ENCODE data around the gene ABCD3. TPM values are rescaled to one million over a fixed set of nuclear protein-coding genes. Genes with fewer than 3 reads are reported as not detected.
A peak's percentile ranks its signal among the peaks of the same experiment; 100 is the strongest.
"Not testable (repeated sequence)": the region's sequence is repeated elsewhere in the genome, so short reads cannot be mapped to it uniquely, and the experiment has no call there.

The ABCD3 gene
- total RNA-seq, 1 experiment from 2014 or later, result 73.5 TPM

DNA sequence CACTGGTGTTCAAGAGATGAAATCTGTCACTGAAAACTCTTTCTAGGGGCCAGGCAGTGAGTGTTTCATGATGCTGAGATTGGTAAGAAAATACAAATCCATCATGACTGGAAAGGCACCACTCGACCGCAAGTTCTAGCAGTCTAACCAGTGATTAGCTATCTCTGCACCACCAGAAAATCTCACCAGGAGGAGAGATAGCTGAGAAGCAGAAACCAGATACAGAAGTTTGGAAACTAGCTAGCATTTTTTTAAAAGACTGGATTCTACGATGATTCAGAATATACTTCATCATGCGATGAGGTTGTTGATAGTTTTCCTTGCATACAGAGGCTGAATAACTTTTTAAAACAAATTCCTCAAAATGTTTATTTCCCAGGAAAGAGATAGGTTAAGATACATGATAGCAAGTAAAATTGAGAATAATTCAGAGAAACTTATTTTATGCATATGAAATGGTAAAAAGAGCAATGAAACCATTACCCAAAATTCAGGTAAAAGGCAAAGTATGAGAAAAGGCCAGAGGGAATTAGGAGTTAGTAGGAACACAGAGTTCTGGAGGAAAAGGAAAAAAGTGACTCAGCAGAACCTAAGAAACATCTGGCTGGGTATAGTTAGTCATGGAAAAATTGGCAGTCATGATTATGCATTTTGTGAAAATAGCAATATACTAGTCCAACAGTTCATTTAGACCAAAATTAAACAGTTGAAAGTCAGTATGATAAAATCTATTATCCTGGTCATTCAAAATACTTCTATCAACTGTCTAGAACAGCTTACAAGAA lies 126.7 kb downstream of the ABCD3 start:
- DNase-seq (ENCODE audit: low read depth), result peak; percentile 72

DNA sequence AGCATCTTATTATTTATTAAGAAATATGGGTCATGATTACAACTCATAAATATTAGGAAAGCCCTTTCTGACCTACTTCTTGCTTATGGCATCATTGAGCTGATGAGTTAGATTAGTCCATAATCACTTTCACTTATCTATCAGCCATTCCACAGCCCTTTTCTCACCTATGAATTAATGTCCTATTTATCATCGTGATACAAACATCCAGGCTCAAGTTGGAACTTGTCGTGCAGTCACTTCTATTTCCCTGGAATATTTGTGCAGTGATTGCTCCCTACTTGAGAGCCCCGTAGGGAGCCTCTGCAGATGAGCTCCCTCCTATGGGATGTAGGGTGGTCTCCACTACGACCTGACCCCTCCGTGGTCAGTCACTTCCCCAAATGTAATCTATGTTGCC lies 131.5 kb downstream of the ABCD3 start:
- no peak for DNase-seq (ENCODE audit: low read depth)

DNA sequence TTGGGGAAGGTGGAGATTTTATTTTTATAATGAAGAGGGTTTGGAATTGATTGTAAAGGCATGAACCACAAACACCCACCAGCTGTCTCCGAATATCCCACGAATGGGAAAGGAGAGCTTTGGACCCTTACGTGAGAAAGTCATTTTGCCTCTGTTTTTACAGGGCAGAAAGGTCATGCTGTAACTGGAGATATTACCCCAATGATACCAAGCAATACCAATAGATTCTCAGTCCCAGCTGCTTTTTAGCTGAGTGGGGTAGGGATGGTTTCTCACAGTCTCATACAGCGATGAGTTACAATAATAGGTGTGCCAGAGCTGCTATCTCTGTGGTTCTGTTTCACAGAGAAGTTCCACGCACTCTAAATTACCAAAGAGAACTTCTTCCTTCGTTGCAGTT lies 132.2 kb downstream of the ABCD3 start:
- no peak for DNase-seq (ENCODE audit: low read depth)

DNA sequence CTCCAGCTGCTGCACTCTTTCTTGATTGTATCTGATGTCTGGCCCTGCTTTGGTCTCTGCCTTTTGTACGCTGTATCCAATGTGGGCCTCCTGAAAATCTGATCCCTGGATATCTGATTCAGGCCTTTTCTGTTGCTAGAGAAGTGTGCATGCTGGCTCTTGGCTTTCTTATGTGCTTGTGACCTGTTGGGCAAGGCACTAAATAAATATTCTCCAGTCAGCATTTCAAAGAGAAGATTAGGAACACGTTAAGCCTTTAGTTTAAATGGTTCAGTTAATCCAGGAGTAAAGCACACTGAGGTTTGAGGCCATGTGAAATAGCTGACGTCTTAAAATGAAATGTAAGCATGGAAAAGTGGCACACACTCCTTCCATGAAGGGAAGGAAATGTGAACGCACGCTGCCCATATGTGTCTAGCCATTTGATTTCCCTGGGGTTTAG lies 132.6 kb downstream of the ABCD3 start:
- DNase-seq (ENCODE audit: low read depth), result no peak

DNA sequence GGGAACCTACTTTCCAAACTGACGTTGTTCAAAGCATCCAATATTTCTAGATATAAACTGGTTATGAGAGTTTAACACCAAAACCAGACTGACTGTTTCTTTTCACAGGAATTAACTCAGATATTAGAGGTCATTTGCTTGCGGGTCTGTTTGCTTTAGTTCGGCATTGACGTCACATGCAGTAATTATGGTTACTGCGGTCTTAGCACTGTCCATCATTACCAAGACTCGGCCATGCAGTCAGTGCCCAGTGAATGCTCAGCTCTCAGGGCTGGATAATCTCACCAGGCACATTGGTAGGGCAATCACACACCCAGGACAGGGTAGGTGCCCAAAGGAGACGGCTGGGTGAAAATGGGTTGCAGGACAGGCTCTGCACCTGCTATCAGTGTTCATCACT lies 133.3 kb downstream of the ABCD3 start:
- DNase-seq (ENCODE audit: low read depth), result no peak

DNA sequence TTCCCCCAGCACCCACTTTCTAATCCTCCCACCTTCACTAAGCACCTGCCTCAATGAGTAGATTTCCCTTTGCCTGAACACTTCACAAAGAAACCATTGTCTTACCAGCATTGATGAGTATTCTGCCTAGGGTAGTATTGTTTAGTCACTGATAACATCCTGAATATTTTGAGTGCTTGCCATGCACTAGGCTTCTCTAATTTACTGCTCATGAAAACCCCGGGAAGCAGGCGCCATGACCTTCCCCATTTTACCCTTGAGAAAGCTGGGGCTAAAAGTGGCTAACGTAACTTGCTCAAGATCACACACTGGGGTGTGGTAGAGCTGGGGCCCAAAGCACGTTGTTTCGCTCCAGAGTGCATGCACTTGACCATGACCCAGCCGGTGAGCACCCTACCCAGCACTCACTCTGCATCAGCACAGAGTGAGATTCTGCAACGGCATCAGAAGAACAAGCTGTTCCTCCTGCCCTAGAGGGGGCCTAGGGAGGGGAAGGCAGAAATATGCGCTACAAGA lies 133.9 kb downstream of the ABCD3 start:
- DNase-seq (ENCODE audit: low read depth), result no peak

DNA sequence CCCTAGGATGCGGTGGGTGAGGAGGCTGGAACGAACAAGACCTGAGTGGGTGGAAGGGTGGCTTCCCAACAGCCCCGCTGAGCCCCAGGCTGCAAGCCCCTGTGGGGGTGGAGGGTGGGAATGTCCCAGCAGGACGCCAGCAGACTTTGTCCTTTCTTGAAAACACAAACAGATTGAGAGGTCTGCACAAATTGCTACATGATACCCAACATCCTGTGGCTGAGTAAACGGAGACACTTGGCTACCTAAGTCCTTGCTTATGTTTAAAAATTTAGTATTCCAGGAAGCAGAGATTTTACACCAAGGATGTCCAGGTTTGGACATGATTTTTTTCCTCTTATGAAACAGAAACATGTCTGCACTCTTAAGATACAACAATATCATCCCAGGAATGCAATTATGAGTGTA lies 135.1 kb downstream of the ABCD3 start:
- DNase-seq (ENCODE audit: low read depth), result no peak

DNA sequence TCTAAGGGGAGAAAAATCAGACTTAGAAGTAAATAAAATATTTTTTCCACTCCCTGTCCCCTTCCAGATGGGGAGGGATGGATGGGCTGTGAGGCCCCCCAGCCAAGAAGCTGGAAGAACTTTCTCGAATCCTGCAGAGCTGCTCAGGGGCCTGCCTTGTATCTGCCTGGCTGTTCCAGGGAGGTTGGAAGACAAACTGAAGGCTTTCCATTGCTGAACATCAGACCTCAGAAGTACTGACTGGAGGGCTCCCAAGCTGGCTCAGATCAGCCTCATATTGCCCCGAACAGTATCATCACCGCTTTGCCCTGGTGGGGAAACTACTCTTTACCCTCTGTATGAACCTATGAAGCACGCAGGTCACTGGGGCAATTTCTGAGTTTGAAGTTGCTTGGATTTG lies 135.7 kb downstream of the ABCD3 start:
- no peak for DNase-seq (ENCODE audit: low read depth)

DNA sequence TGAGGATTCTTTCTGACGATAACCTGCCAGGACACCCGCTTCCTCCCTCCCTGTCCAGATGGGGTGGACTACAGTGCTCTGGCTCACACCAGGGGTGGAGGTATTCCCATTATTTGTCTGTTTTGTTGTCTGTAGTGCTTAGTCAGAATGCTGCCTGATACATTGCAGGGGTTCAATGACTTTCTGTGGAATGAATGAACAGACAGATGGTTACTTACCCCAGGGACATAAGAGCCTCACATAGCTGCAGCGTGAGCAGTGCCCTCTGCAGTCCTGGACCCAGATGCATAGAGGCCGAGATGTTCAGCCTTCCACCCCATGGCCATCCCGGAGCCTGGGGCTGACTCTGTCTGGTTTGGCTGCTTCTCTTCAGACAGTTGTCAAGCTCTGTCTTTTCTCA lies 136.4 kb downstream of the ABCD3 start:
- no peak for DNase-seq (ENCODE audit: low read depth)

DNA sequence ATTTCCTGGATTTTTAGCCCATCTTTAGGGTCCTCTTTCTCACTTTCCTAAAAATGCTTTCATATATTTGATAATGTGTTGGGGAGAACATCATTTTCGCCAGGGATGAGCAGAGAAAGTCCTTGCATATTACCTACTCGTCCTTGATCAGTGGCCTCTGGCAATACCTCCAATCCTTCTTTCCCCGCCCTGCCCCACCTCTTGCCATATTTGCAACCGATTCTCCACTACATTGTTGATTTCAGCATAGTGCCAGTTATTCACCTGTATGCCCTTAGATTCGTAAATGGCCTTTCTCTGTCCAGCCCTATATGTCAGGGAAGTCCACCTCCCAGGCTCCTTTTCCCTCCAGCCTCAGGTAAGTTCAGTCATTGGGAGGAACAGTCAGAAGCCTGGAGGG lies 136.9 kb downstream of the ABCD3 start:
- no peak for DNase-seq (ENCODE audit: low read depth)

DNA sequence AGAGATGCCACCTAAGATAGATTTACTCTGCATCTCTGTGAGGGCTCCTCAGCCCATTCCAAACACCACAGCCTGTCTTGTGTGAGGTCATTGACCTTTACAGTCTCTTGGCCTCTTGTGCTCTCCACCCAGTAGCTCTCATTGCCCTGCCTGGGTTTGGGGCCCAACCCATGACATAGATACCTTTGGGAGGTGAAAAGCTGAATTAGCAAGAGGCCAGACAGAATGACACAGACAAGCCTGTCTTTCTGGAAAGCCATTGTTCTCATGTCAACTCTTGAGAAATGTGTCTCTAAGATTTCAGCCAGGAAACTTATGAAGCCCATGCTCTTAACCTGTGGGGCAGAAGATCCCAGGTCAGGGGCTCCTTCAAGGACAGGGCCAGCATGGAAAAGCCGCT lies 141.7 kb downstream of the ABCD3 start:
- DNase-seq (ENCODE audit: low read depth), result no peak

DNA sequence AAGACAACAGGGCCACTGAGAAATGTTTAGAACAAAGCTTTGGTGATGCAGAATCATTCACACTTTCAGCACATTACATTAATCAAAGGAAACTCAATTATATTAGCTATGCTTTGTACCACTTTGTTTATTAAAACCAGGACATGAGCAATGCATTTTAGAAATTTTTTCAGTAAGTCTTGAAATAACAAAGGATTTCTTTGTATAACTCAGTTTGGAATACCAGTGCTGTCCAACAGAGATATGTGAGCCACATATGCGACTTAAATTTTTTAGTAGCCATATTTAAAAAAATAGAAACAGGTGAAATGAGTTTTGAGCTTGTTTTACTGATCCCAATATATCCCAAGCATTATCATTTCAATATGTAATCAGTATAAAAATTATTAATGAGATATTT lies 142.1 kb downstream of the ABCD3 start:
- peak; percentile 25 for DNase-seq (ENCODE audit: low read depth)

DNA sequence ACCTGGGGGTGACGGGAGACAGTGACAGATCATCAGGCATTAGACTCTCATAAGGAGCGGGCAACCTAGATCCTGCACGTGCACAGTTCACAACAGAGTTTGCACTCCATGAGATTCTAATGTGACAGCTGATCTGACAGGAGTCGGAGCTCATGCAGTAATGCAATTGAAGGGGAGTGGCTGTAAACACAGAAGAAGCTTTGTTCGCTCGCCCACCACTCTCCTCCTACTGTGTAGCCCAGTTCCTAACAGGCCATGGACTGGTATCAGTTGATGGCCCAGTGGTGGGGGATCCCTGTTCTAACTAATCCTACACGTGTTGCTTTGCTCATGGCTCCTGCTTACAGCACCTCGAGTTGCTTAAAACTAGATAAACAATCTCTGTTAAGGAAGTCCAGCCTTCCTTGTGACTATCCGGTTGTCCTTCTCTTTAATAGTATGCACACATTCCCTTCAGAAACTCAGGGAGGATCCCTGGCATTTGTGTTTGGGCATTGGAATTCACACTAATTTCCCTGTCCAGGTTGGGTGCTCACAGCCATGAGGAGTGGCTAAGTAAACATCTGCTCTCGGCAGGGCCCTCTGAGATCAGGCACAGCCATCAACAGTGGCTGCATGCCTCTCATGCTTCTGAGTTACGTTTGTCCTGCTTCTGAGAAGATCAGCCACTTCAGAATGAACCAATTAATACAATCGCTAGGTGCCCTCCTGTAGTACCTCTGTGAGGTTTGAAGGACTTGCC lies 144.5 kb downstream of the ABCD3 start:
- DNase-seq (ENCODE audit: low read depth), result no peak

DNA sequence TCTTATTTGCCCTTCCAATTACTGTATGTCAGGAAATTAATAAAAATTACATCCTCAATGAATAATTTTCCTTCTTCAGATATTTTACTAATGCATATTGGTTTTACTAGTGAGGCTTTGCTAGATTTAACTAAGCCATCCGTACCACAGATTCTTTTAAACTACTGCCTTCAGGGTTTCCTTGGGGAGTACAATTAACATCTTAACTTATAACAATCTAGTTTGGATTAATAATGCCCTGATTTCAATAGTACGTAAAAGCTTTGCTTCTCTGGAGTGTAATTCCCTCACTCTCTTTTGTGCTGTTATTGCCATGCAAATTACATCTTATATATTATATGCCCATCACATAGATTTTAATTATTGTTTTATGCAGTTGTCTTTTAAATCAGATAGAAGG lies 147.7 kb downstream of the ABCD3 start:
- no peak for DNase-seq (ENCODE audit: low read depth)

DNA sequence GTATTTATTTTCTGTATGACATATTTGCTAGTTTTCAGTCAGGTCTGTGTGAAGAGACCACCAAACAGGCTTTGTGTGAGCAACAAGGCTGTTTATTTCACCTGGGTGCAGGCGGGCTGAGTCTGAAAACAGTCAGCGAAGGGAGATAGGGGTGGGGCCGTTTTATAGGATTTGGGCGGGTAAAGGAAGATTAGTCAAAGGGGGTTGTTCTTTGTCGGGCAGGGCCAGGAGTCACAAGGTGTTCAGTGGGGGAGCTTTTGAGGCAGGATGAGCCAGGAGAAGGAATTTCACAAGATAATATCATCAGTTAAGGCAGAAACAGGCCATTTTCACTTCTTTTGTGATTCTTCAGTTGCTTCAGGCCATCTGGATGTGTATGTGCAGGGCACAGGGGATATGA lies 148.2 kb downstream of the ABCD3 start:
- DNase-seq (ENCODE audit: low read depth), result not testable (repeated sequence)

DNA sequence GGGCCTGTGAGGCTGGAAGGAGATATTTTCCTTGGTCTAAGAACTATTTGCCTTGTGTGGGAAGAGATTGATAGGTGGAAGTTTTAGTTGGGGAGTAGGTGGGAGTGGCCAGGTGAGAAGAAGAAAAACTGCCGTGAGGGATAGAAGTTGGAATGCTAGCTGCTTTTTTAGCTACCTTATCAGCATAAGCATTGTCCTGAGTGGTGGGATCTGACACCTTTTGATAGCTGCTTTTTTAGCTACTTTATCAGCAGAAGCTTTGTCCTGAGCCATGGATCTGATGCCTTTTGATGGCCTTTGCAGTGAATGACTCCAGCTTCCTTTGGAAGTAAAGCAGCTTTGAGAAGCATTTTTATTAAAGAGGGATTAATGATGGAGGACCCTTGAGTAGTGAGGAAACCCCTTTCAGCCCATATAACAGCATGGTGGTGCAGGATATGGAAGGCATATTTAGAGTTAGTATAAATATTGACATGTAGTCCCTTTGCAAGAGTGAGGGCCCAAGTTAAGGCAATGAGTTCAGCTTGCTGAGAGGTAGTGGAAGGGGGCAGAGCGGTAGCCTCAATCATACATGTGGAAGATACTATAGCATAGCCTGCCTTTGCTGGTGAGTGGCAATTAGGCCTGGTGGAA lies 149.9 kb downstream of the ABCD3 start:
- DNase-seq (ENCODE audit: low read depth), result not testable (repeated sequence)

Other genes with a start within 250 kb of the ABCD3 start
- 37.2 and 55.9 TPM in 2 replicates for gene ARHGAP29, start 180.8 kb upstream of the ABCD3 start, total RNA-seq (2014; rRNA removed; shearing (Covaris generic))
- gene F3, start 123.4 kb downstream of the ABCD3 start, total RNA-seq (2014; rRNA removed; shearing (Covaris generic)), result 76.5 and 131 TPM in 2 replicates